ENCODE data around the gene CCDC92.
A peak's percentile ranks its signal among the peaks of the same experiment; 100 is the strongest.

Gene CCDC92

DNA sequence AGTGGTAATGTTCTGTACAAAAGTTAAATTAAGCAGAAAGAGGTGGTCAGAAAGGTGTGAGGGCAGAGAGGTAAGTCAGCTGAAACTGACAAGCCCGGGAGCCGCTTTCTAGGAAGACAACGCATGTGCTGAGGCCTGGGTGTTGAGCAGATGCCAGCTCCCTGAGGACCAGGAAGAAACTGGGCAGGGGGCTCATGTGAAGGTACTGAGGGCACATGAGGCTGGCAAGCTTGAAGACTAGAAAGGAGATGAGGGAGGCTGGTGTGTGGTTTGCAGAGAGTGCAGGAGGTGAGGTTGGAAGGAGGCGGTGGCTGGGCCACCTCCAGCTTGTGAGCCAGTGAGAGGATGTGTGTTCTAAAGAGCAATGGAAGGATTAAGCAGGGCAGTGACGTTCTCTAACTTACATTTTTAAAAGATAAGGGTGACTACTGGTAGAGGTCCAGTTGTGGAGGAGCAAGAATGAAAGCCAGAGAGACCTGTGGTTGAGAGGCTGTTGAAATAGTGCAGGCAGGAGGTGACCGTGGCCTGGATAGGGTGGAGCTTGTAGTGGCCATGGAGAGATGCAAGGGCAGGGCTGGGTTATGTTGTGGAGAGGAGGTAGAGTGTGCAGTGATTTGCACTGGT, 29.5 kb upstream of the CCDC92 start:
- DNase-seq (ENCODE audit: low spot score): no peak

DNA sequence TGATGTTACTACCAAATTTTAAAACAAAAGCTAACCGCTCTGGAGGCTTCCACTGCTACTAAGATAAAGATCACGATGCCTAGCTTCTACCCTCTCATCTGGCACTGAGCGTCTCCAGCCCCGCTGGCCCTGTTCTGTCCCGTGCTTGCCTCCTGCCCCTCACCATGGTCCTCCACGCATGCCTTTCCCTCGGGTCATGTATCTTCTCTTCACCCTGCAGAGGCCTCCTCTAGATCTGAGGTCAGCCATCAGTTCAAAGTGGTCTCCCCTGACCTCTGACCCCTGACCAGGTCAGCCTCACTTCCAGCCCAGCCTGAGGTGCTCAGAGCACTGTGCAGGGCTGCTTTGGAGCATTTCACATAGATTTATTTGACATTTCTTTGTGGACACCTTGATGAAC, 28.7 kb upstream of the CCDC92 start:
- DNase-seq (ENCODE audit: low spot score): no peak

DNA sequence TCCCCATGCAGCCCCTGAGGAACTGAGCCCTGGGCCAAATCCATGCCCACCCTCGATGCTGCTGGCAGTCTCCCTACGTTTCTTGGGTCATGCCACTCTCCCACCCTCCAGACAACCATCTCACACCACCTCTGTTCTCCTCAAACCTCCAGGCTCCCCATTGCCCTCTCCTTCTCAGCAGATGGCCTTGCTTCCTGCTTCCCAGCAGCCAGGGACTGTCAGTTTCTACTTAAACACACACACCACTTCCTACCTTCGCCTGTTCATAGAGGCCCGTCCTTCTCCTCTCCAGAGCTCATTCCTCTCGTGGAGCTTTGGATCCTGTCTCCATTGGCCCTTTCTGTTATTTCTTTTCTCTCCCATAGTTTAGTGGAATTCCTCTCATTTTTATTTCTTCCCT, 27.5 kb upstream of the CCDC92 start:
- DNase-seq (ENCODE audit: low spot score): no peak

DNA sequence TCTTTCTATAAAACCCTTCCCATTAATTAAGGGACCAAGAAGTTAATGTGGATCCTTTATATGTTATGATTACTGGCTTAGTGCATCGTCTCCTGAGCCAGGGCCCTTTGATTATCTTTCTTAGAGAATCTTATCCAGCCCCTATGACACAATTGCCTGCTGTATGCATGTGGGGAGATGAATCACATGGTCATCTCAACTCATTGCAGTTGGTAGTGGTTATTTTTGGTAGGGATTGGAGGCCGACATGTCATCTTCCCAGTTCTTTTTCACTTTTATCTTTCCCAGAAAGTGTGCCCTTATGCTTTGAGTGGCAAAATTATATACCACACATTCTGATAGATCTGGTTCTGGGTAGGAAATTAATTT, 26.3 kb upstream of the CCDC92 start:
- no peak for DNase-seq (ENCODE audit: low spot score)

DNA sequence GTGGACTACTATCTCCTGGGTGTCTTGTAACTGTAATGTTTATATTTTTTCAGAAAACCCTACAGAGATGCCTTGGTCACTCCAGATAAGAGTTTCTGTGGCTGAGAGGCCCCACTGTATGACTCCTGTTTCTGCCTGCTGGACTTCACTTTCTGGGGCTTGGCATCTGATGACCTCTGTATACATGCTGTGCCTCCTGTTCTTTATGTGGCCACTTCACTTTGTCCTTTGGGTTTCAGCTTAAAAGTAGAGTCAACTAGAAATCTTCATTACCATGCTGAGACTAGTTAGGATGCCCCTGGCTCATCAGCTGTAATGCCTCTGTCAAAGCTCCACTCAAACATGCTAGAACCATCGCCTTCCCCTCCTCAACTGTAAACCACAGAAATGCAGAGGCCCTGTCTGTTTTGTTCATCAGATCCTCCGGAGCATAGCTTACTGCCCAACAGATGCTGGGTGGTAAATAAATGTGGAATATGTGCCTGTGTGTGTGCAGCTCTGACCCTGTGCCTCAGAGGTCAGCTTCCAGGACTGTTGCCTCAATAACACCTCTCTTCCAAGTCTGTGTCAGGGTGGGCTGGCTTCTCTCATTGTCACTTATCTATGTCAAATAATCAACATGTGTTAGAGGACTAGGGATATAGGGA, 25.8 kb upstream of the CCDC92 start:
- no peak for DNase-seq (ENCODE audit: low spot score)

DNA sequence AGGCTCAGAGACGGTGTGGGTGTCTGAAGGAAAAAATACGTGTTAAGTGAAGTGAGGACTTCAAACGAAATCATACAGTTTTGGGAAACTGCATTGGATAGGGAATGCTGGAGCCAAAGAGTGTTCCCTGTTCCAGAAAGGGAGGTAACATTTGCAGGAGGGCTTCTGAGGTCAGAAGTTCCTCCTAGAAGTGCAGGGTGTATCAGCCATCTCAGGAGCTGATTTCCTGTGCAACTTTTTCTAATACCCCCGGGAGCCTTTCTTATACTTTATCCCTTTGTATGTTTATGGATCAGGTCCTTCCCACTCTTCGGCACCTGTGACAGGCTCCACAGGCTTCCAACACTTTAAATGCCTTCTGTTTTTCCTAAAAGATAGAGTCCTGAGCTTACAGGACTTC, 25.3 kb upstream of the CCDC92 start:
- no peak for DNase-seq (ENCODE audit: low spot score)

DNA sequence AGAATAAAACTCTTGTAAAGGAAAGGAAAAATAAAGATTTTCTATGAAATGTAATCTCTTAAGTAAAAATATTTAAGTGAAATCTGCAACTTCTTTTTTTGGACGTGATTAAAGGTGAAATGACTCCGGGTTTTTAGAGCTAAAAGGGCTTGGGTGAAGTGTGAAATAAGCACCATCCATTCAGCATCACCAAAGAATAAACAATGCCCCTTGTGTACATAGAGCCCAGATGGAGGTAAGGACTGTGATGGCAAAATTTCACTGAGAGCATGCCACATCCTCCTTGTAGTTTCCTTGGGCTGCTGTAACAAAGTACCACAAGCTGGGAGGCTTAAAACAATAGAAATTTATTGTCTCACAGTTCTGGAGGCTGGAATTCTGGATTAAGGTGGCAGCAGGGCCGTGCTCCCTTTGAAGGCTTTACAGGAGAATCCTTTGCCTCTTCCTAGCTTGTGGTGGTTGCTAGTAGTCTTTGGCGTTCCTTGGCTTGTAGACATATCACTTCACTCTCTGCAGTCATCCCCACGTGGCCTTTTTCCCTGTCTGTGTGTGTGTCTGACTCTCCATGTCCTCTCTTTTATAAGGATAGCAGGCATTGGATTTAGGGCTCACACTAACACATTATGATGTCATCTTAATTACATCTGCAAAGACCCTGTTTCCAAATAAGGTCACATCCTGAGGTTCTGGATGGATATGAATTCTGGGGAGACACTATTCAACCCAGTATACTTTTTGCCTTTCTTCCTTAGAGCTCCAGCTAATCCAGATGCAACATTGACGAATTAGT, 24.6 kb upstream of the CCDC92 start:
- no peak for DNase-seq (ENCODE audit: low spot score)

DNA sequence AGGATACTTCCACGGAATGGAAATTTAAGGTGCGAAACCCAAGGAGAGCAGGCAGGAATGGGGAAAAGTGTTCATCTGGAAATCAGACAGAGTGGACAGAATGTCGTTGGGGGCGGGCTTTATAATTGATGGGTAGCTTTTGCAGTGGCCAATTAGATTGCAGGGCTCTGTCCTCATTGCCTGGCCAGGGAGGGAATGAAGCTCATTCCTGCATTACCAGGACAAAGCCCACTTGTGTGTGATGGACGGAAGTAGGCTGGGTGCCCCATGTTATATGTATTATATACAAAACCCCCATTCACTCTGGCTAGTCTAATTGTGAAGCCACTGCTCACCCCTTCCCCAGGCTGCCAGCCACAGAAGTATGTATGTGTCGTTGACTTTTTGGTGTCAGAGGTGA, 23.9 kb upstream of the CCDC92 start:
- DNase-seq (ENCODE audit: low spot score): no peak

DNA sequence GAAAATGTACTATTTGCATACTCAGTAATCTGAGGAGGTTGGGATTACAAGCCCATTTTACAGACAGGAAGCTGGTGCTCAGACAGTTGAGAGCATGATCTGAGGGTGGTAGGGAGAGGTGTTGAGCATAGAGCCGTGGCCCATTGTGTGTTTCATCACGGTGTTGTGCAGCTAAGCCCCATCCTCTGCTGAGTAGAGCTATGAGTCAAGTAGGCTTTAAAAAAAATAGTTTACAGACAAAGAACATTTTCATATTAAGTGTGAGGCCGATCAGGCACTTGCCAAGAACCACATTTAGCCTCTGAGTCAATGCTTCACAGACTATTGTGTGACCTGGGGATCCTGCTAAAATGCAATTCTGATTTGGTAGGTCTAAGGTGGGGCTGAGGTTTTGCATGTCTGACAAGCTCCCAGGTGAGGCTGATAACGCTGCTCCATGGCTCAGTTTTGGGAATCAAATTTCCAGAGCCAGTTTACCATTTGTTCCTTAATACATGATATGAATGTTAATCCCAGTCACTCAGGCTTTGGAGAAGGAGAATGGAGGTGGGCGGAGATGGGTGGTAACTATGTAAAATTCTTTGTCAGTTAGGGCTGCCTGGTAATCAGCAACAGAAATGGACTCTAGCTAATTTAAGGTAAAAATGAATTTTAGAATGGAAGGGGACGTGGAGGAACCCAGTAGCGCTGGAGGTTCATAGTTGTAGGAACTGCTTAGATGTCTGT, 22.6 kb upstream of the CCDC92 start:
- DNase-seq (ENCODE audit: low spot score): no peak

DNA sequence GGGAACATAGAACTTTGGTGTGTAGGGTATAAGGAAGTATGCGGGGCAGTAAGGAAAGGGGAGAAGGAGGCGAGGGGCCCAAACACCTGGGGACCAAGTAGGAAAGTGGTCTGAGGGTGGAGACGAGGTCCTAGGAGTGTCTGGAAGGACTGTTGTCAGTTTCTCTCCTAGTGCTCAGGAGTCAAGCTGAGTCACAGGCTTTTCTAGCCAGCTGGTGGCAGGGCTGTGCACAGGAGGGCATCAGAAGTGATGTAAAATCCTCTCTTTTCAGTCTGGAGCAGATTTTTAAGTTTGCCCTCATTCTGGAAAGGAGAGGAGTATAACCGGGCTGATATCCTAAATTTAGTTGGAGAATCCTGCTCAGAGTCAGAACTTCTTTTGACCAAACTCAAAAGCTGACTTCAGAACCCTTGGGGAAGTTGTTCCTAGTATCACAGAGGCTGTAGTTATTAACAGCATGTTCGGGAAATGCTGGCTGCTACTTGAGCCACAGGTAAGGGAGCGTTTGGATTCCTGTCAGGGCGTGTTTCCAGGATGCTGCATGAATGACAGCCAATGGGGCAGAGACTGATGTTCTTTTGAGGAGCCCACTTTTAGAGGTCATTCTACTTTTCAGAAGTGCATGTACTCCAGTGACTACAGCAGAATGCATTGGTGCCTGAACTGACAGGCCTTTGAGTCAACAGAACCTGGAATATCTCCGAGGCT, 19.6 kb upstream of the CCDC92 start:
- DNase-seq (ENCODE audit: low spot score): no peak

DNA sequence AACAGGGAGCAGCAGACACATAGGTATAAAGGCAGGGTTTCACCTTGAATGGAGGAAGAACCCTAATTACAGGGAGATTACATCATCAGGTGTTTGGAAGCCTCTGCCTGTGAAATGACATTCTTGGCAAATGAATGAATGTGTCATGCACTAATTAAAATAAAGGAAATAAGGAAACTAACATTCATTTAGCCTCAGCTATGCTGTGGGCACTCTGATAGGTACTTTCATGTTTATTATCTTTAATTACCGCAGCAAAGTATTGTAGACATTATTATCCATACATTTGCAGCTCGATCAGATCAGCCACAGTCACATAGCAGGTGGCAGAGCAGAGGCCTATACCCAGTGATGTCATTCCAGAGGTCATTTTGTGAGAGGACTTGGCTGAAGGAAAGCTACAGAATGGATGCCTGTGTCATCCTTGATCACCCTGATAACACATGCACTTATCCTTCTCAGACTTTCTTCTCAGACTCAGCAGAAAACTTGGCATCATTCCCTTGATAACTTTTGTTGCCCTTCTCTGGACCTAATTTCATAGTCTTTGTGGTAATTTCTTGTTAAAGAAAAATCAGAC, 18.8 kb upstream of the CCDC92 start:
- no peak for DNase-seq (ENCODE audit: low spot score)

DNA sequence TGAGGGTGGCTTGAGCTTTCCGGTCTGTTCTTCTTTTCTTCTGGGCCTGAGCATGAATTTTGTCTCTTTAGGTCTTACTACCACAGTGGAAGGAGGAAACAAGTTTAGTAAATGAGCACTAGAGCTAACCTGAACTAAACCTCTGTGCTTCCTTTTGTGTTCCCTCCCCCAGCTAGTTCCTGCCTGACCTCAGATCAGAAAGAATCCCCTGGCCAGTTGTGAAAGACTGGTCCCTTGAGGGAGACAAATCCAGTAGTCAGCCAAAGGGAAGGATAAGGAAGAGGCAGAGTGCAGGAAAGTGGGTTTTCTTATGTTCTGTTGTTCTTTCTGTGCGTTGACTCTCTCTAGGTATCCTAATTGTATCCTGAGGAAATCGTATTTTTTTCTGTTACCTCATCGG, 17.9 kb upstream of the CCDC92 start:
- no peak for DNase-seq (ENCODE audit: low spot score)

DNA sequence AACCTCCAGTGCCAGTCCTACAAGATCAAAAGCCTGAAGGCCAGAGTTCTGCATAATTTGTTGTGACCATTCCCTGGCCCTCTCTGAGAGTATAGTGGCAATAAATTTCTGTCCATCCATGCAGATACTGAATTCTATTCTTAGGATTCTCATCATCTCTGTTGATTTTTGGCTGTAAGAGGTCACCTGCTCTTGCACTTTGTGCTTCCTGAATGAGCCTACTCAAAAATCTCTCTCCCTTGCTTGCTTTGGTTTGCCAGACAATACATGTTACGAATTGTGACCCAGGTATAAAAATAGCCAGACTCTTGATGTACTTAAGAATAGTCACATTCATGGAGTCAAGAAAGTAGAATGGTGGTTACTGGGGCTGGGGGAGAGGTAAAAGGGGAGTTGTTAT, 17.1 kb upstream of the CCDC92 start:
- no peak for DNase-seq (ENCODE audit: low spot score)

DNA sequence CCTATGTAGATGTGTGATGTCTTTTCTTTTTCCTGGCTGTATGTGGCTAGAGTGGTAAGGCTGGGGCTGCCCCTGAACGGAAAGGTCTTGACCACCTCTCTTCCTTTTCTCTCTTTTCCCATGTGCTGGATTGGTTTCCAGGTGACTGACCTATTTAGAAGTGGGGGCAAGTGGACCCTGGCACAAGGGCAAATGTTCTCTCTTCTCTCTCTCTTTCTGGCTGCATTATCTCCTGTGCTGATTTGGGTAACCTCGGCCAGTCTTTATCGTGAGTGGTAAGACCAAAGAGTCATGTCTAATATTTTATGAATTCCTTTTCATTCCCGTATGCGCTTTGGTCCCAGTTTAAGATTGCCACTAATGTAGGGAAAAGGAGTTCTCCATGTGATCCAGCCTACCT, 16.5 kb upstream of the CCDC92 start:
- no peak for DNase-seq (ENCODE audit: low spot score)

DNA sequence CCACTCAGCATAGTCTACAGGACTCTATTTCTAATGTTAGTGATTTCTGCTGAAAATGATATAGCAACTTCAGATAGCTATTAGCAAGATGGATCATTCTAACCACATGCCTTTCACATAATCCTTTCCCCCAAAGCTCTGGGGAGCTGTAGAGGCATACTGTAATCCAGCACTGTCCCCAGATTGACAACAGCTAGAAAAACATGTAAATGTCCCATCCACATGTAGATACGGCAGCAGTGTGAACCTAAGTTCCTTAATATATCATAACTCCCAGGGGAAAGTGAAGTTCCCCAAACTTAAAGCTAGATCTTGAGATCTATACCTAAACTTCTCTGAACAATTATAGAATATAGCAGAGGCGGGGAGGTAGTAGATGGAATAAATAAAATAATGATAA, 14.4 kb upstream of the CCDC92 start:
- no peak for DNase-seq (ENCODE audit: low spot score)

DNA sequence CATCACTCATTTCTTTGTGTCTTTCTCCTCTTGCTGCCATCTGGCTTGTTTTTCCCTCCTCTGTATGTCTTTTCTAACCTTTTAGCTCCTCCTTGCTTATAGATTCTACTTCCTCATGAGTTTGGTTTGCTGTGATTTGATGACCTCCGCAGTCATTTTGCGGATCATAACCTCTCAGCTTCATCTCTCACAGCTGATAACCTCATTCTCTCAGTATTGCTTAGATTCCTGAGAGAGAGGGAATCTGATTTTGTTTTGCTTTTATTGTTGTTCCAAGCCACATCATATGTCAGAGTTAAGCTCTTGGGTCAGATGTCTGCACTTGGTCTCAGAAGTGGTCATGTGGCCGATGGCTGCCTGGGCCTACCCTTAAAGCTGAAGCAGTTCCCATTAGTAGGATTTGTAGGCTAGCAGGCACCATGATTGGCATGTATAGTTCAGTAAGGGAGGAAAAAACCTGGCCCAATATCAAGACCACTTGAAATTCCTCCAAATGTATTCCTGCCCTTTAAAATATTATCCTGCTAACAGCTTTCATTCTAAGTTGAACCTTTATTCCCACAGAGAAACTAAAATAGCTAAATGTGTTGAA, 13.8 kb upstream of the CCDC92 start:
- no peak for DNase-seq (ENCODE audit: low spot score)

DNA sequence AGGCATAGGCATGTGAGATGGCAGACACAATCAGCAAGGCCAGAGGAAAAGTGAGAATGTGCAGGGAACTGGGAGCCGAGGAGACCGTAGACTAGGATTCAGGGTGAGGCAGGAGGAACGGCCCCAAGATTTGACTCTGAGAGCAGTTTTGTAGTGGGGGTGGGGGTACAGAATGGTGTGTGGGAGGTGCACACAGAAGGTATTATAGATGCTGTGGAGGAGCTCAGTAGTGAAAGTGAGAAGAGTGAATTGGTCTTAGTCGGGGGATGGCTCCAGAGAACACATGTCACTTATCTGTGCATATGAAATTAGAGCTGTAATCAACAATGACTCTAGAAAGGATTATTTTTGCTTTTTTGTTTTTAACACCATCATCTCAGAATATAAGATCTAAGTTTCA, 12.3 kb upstream of the CCDC92 start:
- DNase-seq (ENCODE audit: low spot score): no peak

DNA sequence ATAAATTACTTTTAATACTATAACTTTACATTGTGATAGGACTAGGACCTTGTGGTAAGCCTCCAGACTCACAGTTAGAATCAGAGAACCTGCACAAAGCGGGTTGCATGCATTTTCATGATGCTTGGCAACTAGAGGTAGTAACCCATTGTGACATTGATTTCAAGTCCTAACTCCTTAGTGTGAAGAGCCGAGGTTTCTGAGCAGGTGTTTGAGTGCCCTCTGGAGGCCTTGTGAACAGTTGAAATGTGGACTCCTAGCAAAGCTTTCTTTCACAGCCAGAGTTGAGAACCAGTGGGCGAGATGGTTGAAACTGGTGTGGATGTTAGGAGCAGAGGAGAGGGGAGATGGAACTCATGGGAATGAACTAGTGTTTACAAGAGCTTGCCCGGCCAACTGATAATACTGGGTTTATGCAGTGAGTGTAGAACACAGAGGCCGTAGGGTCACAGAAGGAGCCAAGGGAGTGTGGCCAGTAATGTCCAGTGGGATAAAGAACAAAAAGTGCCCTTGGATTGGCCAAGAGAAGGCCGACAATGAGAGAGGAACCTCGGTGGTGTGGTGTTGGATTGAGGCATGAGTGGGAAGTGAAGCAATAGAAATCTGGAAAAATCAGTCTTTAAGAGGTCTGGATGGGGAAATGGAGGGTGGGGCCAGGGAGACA, 11.3 kb upstream of the CCDC92 start:
- peak; percentile 31 for DNase-seq (ENCODE audit: low spot score)

DNA sequence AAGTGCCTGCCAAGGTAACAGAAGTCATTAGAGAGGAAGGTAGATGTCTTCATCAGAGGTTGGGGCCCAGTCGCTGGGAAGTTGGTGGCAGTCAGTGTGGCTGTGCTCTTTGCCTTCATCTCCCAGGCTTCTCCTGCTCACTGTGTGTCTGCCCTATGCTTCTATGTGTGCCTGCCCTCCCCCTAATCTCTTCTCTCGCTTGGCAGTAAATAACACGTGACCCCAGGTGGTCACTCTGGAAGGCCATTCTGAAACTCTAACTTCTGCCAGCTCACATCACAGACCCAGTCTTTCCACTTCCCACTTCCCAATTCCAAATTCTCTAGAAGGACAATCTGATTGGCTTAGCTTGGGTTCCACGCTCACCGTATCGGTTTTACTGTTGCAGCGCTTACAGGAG, 9.6 kb upstream of the CCDC92 start:
- DNase-seq (ENCODE audit: low spot score): no peak

DNA sequence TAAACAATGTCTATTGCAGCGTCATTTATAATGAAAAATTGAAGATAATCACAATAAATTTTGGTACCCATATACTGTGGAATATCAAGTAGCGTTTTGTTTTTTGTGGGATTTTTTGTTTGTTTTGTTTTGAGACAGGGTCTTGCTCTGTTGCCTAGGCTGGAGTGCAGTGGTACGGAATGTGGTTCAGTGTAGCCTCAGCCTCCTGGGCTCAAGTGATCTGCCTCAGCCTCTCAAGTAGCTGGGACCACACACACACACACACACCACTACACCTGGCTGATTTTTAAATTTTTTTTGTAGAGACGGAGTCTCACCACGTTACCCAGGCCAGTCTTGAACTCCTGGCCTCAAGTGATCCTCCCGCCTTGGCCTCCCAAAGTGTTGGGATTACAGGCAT, 6.9 kb upstream of the CCDC92 start:
- no peak for DNase-seq (ENCODE audit: low spot score)

DNA sequence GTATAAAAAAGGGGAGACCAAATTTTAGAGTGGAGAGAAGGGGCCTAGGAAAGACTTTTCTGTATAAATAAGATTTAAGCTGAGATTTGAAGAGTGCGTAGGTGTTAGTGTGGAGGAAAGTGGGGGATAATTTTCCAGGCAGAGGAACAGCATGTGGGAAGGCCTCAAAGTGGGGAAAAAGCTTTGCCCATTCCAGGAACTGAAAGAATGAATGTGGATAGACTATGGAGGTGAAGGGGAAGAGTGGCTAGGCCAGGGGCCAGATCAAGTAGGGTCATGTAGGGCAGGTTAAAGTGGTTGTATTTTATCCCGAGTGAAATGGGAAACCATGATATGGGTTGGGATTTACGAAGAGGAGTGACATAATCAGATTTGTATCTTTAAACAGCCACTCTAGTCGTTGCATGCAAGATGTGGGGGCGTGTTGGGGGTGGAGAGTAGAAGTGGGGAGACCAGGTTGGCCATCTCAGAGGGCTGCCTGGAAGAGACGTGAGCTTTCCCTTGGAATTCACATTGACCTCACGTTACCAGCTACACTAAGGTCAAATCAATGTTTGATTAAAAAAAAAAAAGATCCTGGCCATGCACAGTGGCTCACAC, 3.7 kb upstream of the CCDC92 start:
- no peak for DNase-seq (ENCODE audit: low spot score)
